Ascending aorta (tissue), 2 donors: ENCODE results near the gene GPR55. TPM values are rescaled to one million over a fixed set of nuclear protein-coding genes. Genes with fewer than 3 reads are reported as not detected.

Experiments
- DNase-seq, 2 donors: peaks; one replicate each; pipeline ENCODE4 v3.0.0-alpha.2; 2019; ENCODE audit warnings: low spot score in 2 of 2
- H3K27ac ChIP-seq, 2 donors: fragments of 200-600 bp; sonication (generic); one replicate each; pipeline ENCODE4 v1.5.1; 2016 to 2017; ENCODE audit warnings: mild to moderate bottlenecking in 1 of 2
- H3K27me3 ChIP-seq: fragments of 200-600 bp; sonication (generic); one replicate; pipeline ENCODE4 v1.5.1; 2017
- H3K36me3 ChIP-seq, 2 donors: fragments of 200-600 bp; sonication (generic); one replicate each; pipeline ENCODE4 v1.5.1; 2016
- H3K4me1 ChIP-seq, 2 donors: fragments of 200-600 bp; sonication (generic); one replicate each; pipeline ENCODE4 v1.5.1; 2016 to 2017; ENCODE audit warnings: mild to moderate bottlenecking in 1 of 2
- H3K4me3 ChIP-seq, 2 donors: fragments of 200-600 bp; sonication (generic); one replicate each; pipeline ENCODE4 v1.5.1; 2016 to 2017; ENCODE audit warnings: mild to moderate bottlenecking in 1 of 2
- H3K9me3 ChIP-seq, 2 donors: fragments of 200-600 bp; sonication (generic); one replicate each; pipeline ENCODE4 v1.5.1; 2016
- intact Hi-C: fragments of 100-400 bp; cut with DNase I; formaldehyde crosslinking; loops from one replicate; pipeline ENCODE4 v1.15.1; 2023
- total RNA-seq: library from RNA; depleted of rRNA; stranded (reverse); fragments of >200 nt; gene quantifications from one replicate; pipeline ENCODE4 v1.1.0, GENCODE V29; 2016
- TF ChIP-seq, protein P1 (sequence below), 3 experiments: fragments of 200-600 bp in 2 of 3; fragments of 450-650 bp in 1 of 3; sonication (generic) in 2 of 3; IDR thresholded peaks; one replicate each; pipeline ENCODE4 v1.5.1; 2016 to 2019; ENCODE audit warnings: antibody characterized with exemption in 3 of 3, mild to moderate bottlenecking in 1 of 3, moderate library complexity in 1 of 3

Gene GPR55
- total RNA-seq, 1 donor from 2014 or later, result not detected

GRCh38 chr2:230899786-230900185 is 25.3 kb downstream of the GPR55 start:
- Histone ChIP-seq H3K27ac (no peak overlapping the region), H3K4me1 (no peaks in the 10 kb centered on the region), H3K4me3 (no peak overlapping the region), H3K27me3 (no peaks in the 10 kb centered on the region), H3K36me3 (no peaks in the 10 kb centered on the region), H3K9me3 (no peaks in the 10 kb centered on the region)
- intact Hi-C loops, result no loop called here
- TF ChIP-seq, protein P1, sequence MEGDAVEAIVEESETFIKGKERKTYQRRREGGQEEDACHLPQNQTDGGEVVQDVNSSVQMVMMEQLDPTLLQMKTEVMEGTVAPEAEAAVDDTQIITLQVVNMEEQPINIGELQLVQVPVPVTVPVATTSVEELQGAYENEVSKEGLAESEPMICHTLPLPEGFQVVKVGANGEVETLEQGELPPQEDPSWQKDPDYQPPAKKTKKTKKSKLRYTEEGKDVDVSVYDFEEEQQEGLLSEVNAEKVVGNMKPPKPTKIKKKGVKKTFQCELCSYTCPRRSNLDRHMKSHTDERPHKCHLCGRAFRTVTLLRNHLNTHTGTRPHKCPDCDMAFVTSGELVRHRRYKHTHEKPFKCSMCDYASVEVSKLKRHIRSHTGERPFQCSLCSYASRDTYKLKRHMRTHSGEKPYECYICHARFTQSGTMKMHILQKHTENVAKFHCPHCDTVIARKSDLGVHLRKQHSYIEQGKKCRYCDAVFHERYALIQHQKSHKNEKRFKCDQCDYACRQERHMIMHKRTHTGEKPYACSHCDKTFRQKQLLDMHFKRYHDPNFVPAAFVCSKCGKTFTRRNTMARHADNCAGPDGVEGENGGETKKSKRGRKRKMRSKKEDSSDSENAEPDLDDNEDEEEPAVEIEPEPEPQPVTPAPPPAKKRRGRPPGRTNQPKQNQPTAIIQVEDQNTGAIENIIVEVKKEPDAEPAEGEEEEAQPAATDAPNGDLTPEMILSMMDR (IDR thresholded peaks at IDR 0.05), result no peak
- peak in 1 of 2 donors; percentile 13 for DNase-seq

DNA sequence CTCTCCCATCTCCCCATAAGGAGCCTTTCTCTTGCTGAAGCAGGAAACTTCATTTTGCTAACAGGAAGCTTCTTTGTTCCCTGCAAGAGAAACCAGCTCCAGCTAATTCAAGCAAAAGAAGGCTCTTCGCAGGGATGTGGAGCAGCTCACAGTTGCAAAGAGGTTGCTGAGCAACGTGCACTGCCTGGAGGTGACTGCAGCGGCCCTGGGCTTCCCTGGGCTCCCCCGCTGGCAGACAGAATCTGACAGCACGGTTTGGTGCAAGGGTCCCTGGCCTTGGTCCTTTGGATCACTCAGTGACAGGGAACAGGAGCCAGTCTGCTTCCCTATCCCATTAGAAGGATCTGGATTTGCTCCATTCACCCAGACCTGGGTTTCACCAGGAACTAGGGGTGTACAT is 25.8 kb downstream of the GPR55 start:
- Histone ChIP-seq H3K27me3 (no peaks in the 10 kb centered on the region), H3K4me1 (no peaks in the 10 kb centered on the region), H3K27ac (no peak overlapping the region), H3K9me3 (no peaks in the 10 kb centered on the region), H3K36me3 (no peaks in the 10 kb centered on the region), H3K4me3 (no peak overlapping the region)
- intact Hi-C loops, result no loop called here
- TF ChIP-seq, protein P1 (IDR thresholded peaks at IDR 0.05), result no peak
- DNase-seq, result peak in 1 of 2 donors; percentile 8

DNA sequence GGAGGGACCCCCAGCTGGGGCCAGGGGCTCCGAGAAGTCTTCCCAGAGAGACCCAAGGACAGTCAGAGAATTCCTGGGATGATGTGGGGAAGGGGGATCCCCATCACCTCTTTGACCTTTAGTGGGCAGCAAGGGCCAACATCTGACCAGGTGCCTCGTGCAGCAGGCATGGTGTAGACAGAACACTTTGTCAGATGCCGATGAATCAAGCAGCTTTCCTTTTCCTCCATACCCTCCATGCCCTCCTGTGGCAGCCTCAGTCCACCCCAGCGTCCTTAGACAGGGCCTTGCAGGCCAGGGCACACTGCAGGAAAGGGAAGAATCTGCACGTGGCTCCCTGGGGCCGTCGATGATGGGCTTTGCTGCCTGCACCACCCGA is 26.3 kb downstream of the GPR55 start:
- intact Hi-C loops, result no loop called here
- peak in 1 of 2 donors; percentile 30 for DNase-seq
- TF ChIP-seq, protein P1 (IDR thresholded peaks at IDR 0.05), result no peak
- no peaks in the 10 kb centered on the region for H3K27me3 ChIP-seq
- H3K36me3 ChIP-seq, result no peaks in the 10 kb centered on the region
- H3K4me1 ChIP-seq, result no peaks in the 10 kb centered on the region
- no peaks in the 10 kb centered on the region for H3K9me3 ChIP-seq
- no peak overlapping the region for H3K27ac ChIP-seq
- H3K4me3 ChIP-seq, result no peak overlapping the region

- Histone ChIP-seq H3K36me3 (no peaks in the 10 kb centered on the region), H3K27ac (no peak overlapping the region), H3K4me1 (no peaks in the 10 kb centered on the region), H3K9me3 (no peaks in the 10 kb centered on the region), H3K27me3 (no peaks in the 10 kb centered on the region), H3K4me3 (no peak overlapping the region)
- peak in 1 of 2 donors; percentile 61 for DNase-seq
- intact Hi-C loops, result no loop called here
- TF ChIP-seq, protein P1 (IDR thresholded peaks at IDR 0.05), result no peak
These were observed 26.9 kb downstream of the GPR55 start for GRCh38 chr2:230898016-230898712.

DNA sequence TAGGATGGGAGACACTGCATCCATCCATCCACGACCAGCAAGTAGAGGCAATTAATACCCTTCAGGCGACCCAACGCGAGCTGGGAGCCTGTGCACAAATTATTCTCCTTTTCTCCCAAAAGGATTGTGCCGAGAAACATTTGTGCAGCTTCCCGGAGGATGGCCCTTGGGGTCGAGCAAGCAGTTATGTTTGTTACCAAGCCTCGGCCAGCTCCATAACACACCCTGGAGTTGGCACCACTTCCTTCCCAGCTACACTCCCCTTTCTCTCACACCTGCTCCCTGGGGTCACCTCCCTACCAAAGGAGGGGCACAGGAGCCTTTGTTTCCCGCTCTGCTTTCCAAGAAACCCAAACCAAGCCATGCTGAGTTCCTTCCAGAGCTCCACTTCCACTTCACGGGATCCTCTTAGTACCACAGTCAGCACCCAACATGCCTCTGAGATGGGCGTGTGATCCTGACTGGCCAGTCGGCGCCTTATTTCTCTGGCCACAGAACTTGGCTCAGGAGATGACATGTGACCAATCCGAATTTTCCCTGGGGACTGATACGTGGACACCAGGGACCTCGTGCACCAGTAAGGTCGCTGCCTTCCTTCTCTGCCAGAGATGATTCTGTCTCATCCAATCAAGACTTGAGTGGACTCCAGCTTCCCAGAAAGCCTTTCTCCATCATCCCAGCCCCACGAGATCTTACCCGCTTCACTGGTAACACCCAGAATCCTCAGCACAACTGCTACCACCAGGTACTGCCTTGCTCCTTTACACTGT is 28.5 kb downstream of the GPR55 start:
- Histone ChIP-seq H3K27me3 (no peaks in the 10 kb centered on the region), H3K4me1 (no peaks in the 10 kb centered on the region), H3K9me3 (no peaks in the 10 kb centered on the region), H3K36me3 (no peaks in the 10 kb centered on the region), H3K27ac (no peak overlapping the region), H3K4me3 (no peak overlapping the region)
- peak in 1 of 2 donors; percentile 31 for DNase-seq
- TF ChIP-seq, protein P1 (IDR thresholded peaks at IDR 0.05), result no peak
- intact Hi-C loops, result no loop called here
